ENCODE measurements around the gene BLACAT1. TPM values are rescaled to one million over a fixed set of nuclear protein-coding genes. Genes with fewer than 3 reads are reported as not detected.

Gene BLACAT1
- total RNA-seq, 1 experiment from 2014 or later: 0.31 TPM

DNA sequence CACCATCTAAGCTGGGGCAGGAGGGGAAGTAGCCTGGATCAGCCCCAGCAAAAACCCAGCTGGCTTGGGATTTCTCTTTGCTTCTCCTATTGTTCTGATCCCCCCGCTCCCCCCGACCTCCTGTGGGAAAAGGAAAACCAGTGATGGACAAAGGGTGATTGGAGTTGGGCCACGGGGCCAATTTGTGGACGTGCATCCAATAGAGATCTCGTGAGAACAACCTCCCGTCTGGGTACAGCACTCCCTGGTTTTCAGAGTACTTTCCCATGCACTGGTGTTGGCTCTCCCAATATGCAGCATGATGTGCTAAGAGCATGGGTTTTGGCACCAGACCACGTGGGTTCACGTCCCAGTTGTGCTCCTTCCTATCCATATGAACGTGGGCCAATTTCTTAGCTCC lies 9.0 kb downstream of the BLACAT1 start:
- in situ Hi-C loops (cut with HindIII; ENCODE audit: low pct_unique_long_range_greater_than_20kb, low sequenced_read_pairs): no loop called here
- H3K4me1 ChIP-seq (ENCODE audit: control insufficient read depth, insufficient read depth, low read length): peaks cover 13% of the 10 kb centered on the region
- no peaks in the 10 kb centered on the region for H3K9me3 ChIP-seq (ENCODE audit: control insufficient read depth, insufficient read depth, low read depth, low read length)
- H3K27ac ChIP-seq (ENCODE audit: low read length): no peak overlapping the region
- BruUV-seq (replicated peaks): no TSS peak
- ChIA-PET POLR2A (no interaction called here), CTCF (no interaction called here)
- intact Hi-C loops (cut with micrococcal nuclease; ENCODE audit: unreplicated experiment): no loop called here
- no peak overlapping the region for H3K4me3 ChIP-seq (ENCODE audit: low read depth in 2 of 2, low read length in 2 of 2)
- no peaks in the 10 kb centered on the region for H3K36me3 ChIP-seq (ENCODE audit: control insufficient read depth, insufficient read depth, low read length)
- H3K27me3 ChIP-seq (ENCODE audit: control insufficient read depth, insufficient read depth, low read length): no peaks in the 10 kb centered on the region
- TF ChIP-seq POLR2AphosphoS5 (IDR thresholded peaks at IDR 0.05; ENCODE audit: low read depth, low read length) (no peak), TCF7L2 (IDR thresholded peaks at IDR 0.05; ENCODE audit: low read depth, low read length) (no peak), SIN3A (IDR thresholded peaks at IDR 0.05; ENCODE audit: borderline replicate concordance, insufficient read depth, low read depth, low read length) (no peak)
- TF ChIP-seq, protein P1, sequence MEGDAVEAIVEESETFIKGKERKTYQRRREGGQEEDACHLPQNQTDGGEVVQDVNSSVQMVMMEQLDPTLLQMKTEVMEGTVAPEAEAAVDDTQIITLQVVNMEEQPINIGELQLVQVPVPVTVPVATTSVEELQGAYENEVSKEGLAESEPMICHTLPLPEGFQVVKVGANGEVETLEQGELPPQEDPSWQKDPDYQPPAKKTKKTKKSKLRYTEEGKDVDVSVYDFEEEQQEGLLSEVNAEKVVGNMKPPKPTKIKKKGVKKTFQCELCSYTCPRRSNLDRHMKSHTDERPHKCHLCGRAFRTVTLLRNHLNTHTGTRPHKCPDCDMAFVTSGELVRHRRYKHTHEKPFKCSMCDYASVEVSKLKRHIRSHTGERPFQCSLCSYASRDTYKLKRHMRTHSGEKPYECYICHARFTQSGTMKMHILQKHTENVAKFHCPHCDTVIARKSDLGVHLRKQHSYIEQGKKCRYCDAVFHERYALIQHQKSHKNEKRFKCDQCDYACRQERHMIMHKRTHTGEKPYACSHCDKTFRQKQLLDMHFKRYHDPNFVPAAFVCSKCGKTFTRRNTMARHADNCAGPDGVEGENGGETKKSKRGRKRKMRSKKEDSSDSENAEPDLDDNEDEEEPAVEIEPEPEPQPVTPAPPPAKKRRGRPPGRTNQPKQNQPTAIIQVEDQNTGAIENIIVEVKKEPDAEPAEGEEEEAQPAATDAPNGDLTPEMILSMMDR (IDR thresholded peaks at IDR 0.05): no peak
- TF ChIP-seq, protein P2, sequence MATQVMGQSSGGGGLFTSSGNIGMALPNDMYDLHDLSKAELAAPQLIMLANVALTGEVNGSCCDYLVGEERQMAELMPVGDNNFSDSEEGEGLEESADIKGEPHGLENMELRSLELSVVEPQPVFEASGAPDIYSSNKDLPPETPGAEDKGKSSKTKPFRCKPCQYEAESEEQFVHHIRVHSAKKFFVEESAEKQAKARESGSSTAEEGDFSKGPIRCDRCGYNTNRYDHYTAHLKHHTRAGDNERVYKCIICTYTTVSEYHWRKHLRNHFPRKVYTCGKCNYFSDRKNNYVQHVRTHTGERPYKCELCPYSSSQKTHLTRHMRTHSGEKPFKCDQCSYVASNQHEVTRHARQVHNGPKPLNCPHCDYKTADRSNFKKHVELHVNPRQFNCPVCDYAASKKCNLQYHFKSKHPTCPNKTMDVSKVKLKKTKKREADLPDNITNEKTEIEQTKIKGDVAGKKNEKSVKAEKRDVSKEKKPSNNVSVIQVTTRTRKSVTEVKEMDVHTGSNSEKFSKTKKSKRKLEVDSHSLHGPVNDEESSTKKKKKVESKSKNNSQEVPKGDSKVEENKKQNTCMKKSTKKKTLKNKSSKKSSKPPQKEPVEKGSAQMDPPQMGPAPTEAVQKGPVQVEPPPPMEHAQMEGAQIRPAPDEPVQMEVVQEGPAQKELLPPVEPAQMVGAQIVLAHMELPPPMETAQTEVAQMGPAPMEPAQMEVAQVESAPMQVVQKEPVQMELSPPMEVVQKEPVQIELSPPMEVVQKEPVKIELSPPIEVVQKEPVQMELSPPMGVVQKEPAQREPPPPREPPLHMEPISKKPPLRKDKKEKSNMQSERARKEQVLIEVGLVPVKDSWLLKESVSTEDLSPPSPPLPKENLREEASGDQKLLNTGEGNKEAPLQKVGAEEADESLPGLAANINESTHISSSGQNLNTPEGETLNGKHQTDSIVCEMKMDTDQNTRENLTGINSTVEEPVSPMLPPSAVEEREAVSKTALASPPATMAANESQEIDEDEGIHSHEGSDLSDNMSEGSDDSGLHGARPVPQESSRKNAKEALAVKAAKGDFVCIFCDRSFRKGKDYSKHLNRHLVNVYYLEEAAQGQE (IDR thresholded peaks at IDR 0.05; ENCODE audit: insufficient read depth in 1 of 2, low read depth in 2 of 2, low read length in 1 of 2): no peak
- DNase-seq (ENCODE audit: low read depth, low spot score) (no peak), ATAC-seq (no peak)

DNA sequence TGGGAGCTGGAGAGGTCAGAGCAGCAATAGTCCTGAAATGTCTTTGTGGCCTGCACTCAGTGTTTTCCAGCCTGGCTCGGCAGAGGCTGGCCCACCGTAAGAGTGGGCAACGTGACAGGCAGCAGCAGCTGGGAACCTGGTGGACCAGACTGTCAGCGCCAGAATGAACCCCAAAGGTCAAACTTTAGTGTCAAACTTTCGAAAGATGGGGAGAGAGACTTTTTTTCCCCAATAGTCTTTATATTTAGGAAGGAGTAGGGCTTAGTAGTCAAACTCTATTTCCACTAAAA lies 10.3 kb downstream of the BLACAT1 start:
- no peak for ATAC-seq
- Histone ChIP-seq H3K27ac (ENCODE audit: low read length) (no peak overlapping the region), H3K4me1 (ENCODE audit: control insufficient read depth, insufficient read depth, low read length) (peaks cover 15% of the 10 kb centered on the region), H3K36me3 (ENCODE audit: control insufficient read depth, insufficient read depth, low read length) (no peaks in the 10 kb centered on the region), H3K27me3 (ENCODE audit: control insufficient read depth, insufficient read depth, low read length) (no peaks in the 10 kb centered on the region), H3K9me3 (ENCODE audit: control insufficient read depth, insufficient read depth, low read depth, low read length) (no peaks in the 10 kb centered on the region), H3K4me3 (ENCODE audit: low read depth in 2 of 2, low read length in 2 of 2) (no peak overlapping the region)
- POLR2A ChIA-PET: no interaction called here
- DNase-seq (ENCODE audit: low read depth, low spot score): no peak
- BruUV-seq (replicated peaks): no TSS peak
- TF ChIP-seq, protein P2 (IDR thresholded peaks at IDR 0.05; ENCODE audit: insufficient read depth in 1 of 2, low read depth in 2 of 2, low read length in 1 of 2): no peak
- intact Hi-C loops (cut with micrococcal nuclease; ENCODE audit: unreplicated experiment) (no loop called here), in situ Hi-C loops (cut with HindIII; ENCODE audit: low pct_unique_long_range_greater_than_20kb, low sequenced_read_pairs) (no loop called here)
- CTCF ChIA-PET: no interaction called here

Data from Panc1 (cell line).